ENCODE measurements around the gene FBXO4. TPM values are rescaled to one million over a fixed set of nuclear protein-coding genes. Genes with fewer than 3 reads are reported as not detected.
A peak's percentile ranks its signal among the peaks of the same experiment; 100 is the strongest.

Gene FBXO4
- polyA plus RNA-seq (2013), result 1.8 and 2.2 TPM in 2 replicates

GRCh38 chr5:41924872-41925554 lies at the start of gene FBXO4:
Gene FBXO4 (plus strand): TSS chr5:41925281. CDS start chr5:41925310, 29 bp downstream.
- WGBS (ENCODE audit: extremely low coverage, insufficient coverage, insufficient read length), result no CpG with 5 or more reads among the region's 60 CpGs
- Histone ChIP-seq H2AK5ac (ENCODE audit: low read length) (no peak within 1 kb of the TSS), H2BK120ac (ENCODE audit: insufficient read depth, low read length, poor library complexity) (no peak within 1 kb of the TSS), H3K79me2 (ENCODE audit: control insufficient read depth, insufficient read depth, low read length, poor library complexity) (no peaks in the 10 kb centered on the region), H3K4me2 (ENCODE audit: low read length) (peak within 1 kb of the TSS; percentile 67), H2BK5ac (ENCODE audit: low read depth, low read length, poor library complexity) (no peak within 1 kb of the TSS), H4K12ac (ENCODE audit: low read depth, low read length) (peak within 1 kb of the TSS; percentile 35), H3K18ac (ENCODE audit: low read length) (peak within 1 kb of the TSS; percentile 11), H3K4ac (ENCODE audit: low read depth, low read length) (no peak within 1 kb of the TSS), H3K9ac (ENCODE audit: low read length) (peak within 1 kb of the TSS; percentile 57), H3K23ac (ENCODE audit: low read length) (no peak within 1 kb of the TSS), H4K8ac (ENCODE audit: low read depth, low read length) (peak within 1 kb of the TSS; percentile 83), H3K27ac (ENCODE audit: low read depth, low read length) (no peak within 1 kb of the TSS), H3K36me3 (ENCODE audit: control insufficient read depth in 1 of 2, insufficient read depth in 2 of 2, low read length in 2 of 2) (no peaks in the 10 kb centered on the region), H2AFZ (ENCODE audit: insufficient read depth, low read length, poor library complexity) (peak within 1 kb of the TSS; percentile 50), H3K27me3 (ENCODE audit: insufficient read depth, low read length) (no peaks in the 10 kb centered on the region), H4K91ac (ENCODE audit: low read depth, low read length) (peak within 1 kb of the TSS; percentile 24), H3K4me3 (ENCODE audit: low read depth, low read length) (peak within 1 kb of the TSS; percentile 73), H3K9me3 (ENCODE audit: insufficient read depth, low read depth, low read length) (no peaks in the 10 kb centered on the region), H2BK12ac (ENCODE audit: low read length) (no peak within 1 kb of the TSS), H3K79me1 (ENCODE audit: low read length) (peaks cover 5% of the 10 kb centered on the region), H3K4me1 (ENCODE audit: control insufficient read depth in 1 of 2, insufficient read depth in 2 of 2, low read length in 2 of 2) (no peaks in the 10 kb centered on the region), H3K14ac (ENCODE audit: low read length) (no peak within 1 kb of the TSS)
- DNase-seq, result peak; percentile 94 to 97

GRCh38 chr5:41876678-41877077 lies 48.4 kb upstream of the FBXO4 start:
- H3K79me2 ChIP-seq (ENCODE audit: control insufficient read depth, insufficient read depth, low read length, poor library complexity), result no peaks in the 10 kb centered on the region
- no CpG with 5 or more reads among the region's 2 CpGs for WGBS (ENCODE audit: extremely low coverage, insufficient coverage, insufficient read length)
- no peaks in the 10 kb centered on the region for H3K27me3 ChIP-seq (ENCODE audit: insufficient read depth, low read length)
- H4K91ac ChIP-seq (ENCODE audit: low read depth, low read length), result no peak overlapping the region
- DNase-seq, result no peak
- no peak overlapping the region for H2AK5ac ChIP-seq (ENCODE audit: low read length)
- no peaks in the 10 kb centered on the region for H3K36me3 ChIP-seq (ENCODE audit: control insufficient read depth in 1 of 2, insufficient read depth in 2 of 2, low read length in 2 of 2)
- no peak overlapping the region for H3K4me2 ChIP-seq (ENCODE audit: low read length)
- H3K23ac ChIP-seq (ENCODE audit: low read length), result no peak overlapping the region
- H3K27ac ChIP-seq (ENCODE audit: low read depth, low read length), result no peak overlapping the region
- no peak overlapping the region for H4K12ac ChIP-seq (ENCODE audit: low read depth, low read length)
- no peak overlapping the region for H2BK120ac ChIP-seq (ENCODE audit: insufficient read depth, low read length, poor library complexity)
- H3K4me1 ChIP-seq (ENCODE audit: control insufficient read depth in 1 of 2, insufficient read depth in 2 of 2, low read length in 2 of 2), result no peaks in the 10 kb centered on the region
- no peak overlapping the region for H3K4me3 ChIP-seq (ENCODE audit: low read depth, low read length)
- H2AFZ ChIP-seq (ENCODE audit: insufficient read depth, low read length, poor library complexity), result no peak overlapping the region
- H3K9me3 ChIP-seq (ENCODE audit: insufficient read depth, low read depth, low read length), result no peaks in the 10 kb centered on the region
- H3K9ac ChIP-seq (ENCODE audit: low read length), result no peak overlapping the region
- H3K4ac ChIP-seq (ENCODE audit: low read depth, low read length), result no peak overlapping the region
- H2BK12ac ChIP-seq (ENCODE audit: low read length), result no peak overlapping the region
- H3K79me1 ChIP-seq (ENCODE audit: low read length), result no peaks in the 10 kb centered on the region
- H4K8ac ChIP-seq (ENCODE audit: low read depth, low read length), result no peak overlapping the region
- no peak overlapping the region for H3K14ac ChIP-seq (ENCODE audit: low read length)
- H2BK5ac ChIP-seq (ENCODE audit: low read depth, low read length, poor library complexity), result no peak overlapping the region
- H3K18ac ChIP-seq (ENCODE audit: low read length), result no peak overlapping the region

GRCh38 chr5:41877408-41877807 lies 47.7 kb upstream of the FBXO4 start:
- no peak overlapping the region for H4K91ac ChIP-seq (ENCODE audit: low read depth, low read length)
- no peak overlapping the region for H2BK12ac ChIP-seq (ENCODE audit: low read length)
- H2AK5ac ChIP-seq (ENCODE audit: low read length), result no peak overlapping the region
- no peak overlapping the region for H4K8ac ChIP-seq (ENCODE audit: low read depth, low read length)
- no peak overlapping the region for H3K23ac ChIP-seq (ENCODE audit: low read length)
- no peak overlapping the region for H4K12ac ChIP-seq (ENCODE audit: low read depth, low read length)
- WGBS (ENCODE audit: extremely low coverage, insufficient coverage, insufficient read length), result no CpG with 5 or more reads among the region's 1 CpG
- no peak overlapping the region for H3K14ac ChIP-seq (ENCODE audit: low read length)
- H3K36me3 ChIP-seq (ENCODE audit: control insufficient read depth in 1 of 2, insufficient read depth in 2 of 2, low read length in 2 of 2), result no peaks in the 10 kb centered on the region
- no peak overlapping the region for H2AFZ ChIP-seq (ENCODE audit: insufficient read depth, low read length, poor library complexity)
- H3K79me1 ChIP-seq (ENCODE audit: low read length), result no peaks in the 10 kb centered on the region
- H3K9me3 ChIP-seq (ENCODE audit: insufficient read depth, low read depth, low read length), result no peaks in the 10 kb centered on the region
- no peak for DNase-seq
- no peak overlapping the region for H2BK5ac ChIP-seq (ENCODE audit: low read depth, low read length, poor library complexity)
- no peaks in the 10 kb centered on the region for H3K79me2 ChIP-seq (ENCODE audit: control insufficient read depth, insufficient read depth, low read length, poor library complexity)
- H3K4me1 ChIP-seq (ENCODE audit: control insufficient read depth in 1 of 2, insufficient read depth in 2 of 2, low read length in 2 of 2), result no peaks in the 10 kb centered on the region
- no peak overlapping the region for H3K4ac ChIP-seq (ENCODE audit: low read depth, low read length)
- no peak overlapping the region for H3K18ac ChIP-seq (ENCODE audit: low read length)
- H3K27ac ChIP-seq (ENCODE audit: low read depth, low read length), result no peak overlapping the region
- no peak overlapping the region for H3K4me2 ChIP-seq (ENCODE audit: low read length)
- no peaks in the 10 kb centered on the region for H3K27me3 ChIP-seq (ENCODE audit: insufficient read depth, low read length)
- no peak overlapping the region for H3K9ac ChIP-seq (ENCODE audit: low read length)
- no peak overlapping the region for H3K4me3 ChIP-seq (ENCODE audit: low read depth, low read length)
- H2BK120ac ChIP-seq (ENCODE audit: insufficient read depth, low read length, poor library complexity), result no peak overlapping the region

- WGBS (ENCODE audit: extremely low coverage, insufficient coverage, insufficient read length), result no CpG with 5 or more reads among the region's 2 CpGs
- Histone ChIP-seq H2BK120ac (ENCODE audit: insufficient read depth, low read length, poor library complexity) (no peak overlapping the region), H3K14ac (ENCODE audit: low read length) (no peak overlapping the region), H3K23ac (ENCODE audit: low read length) (no peak overlapping the region), H3K36me3 (ENCODE audit: control insufficient read depth in 1 of 2, insufficient read depth in 2 of 2, low read length in 2 of 2) (no peaks in the 10 kb centered on the region), H2AFZ (ENCODE audit: insufficient read depth, low read length, poor library complexity) (no peak overlapping the region), H3K4me2 (ENCODE audit: low read length) (no peak overlapping the region), H3K27me3 (ENCODE audit: insufficient read depth, low read length) (no peaks in the 10 kb centered on the region), H3K4me1 (ENCODE audit: control insufficient read depth in 1 of 2, insufficient read depth in 2 of 2, low read length in 2 of 2) (no peaks in the 10 kb centered on the region), H3K79me2 (ENCODE audit: control insufficient read depth, insufficient read depth, low read length, poor library complexity) (no peaks in the 10 kb centered on the region), H3K4ac (ENCODE audit: low read depth, low read length) (no peak overlapping the region), H3K27ac (ENCODE audit: low read depth, low read length) (no peak overlapping the region), H4K8ac (ENCODE audit: low read depth, low read length) (no peak overlapping the region), H4K12ac (ENCODE audit: low read depth, low read length) (no peak overlapping the region), H2BK5ac (ENCODE audit: low read depth, low read length, poor library complexity) (no peak overlapping the region), H2BK12ac (ENCODE audit: low read length) (no peak overlapping the region), H3K9me3 (ENCODE audit: insufficient read depth, low read depth, low read length) (no peaks in the 10 kb centered on the region), H3K9ac (ENCODE audit: low read length) (no peak overlapping the region), H3K4me3 (ENCODE audit: low read depth, low read length) (no peak overlapping the region), H4K91ac (ENCODE audit: low read depth, low read length) (no peak overlapping the region), H2AK5ac (ENCODE audit: low read length) (no peak overlapping the region), H3K18ac (ENCODE audit: low read length) (no peak overlapping the region), H3K79me1 (ENCODE audit: low read length) (no peaks in the 10 kb centered on the region)
- DNase-seq, result no peak
These were observed 46.9 kb upstream of the FBXO4 start for GRCh38 chr5:41878173-41878572.

Measured in trophoblast cell (in vitro differentiated cells and primary cell).